Muscle of leg (tissue), 11 donors: ENCODE measurements around the gene ARL10. TPM values are rescaled to one million over a fixed set of nuclear protein-coding genes. Genes with fewer than 3 reads are reported as not detected.

Experiments
- DNase-seq: peaks from one replicate; pipeline ENCODE4 v3.0.0; 2013
- H3K27ac ChIP-seq: one replicate; pipeline ENCODE4 v1.5.1; 2013; ENCODE audit warnings: mild to moderate bottlenecking, low read length, control low read depth
- H3K27me3 ChIP-seq: one replicate; pipeline ENCODE4 v1.6.1; 2013; ENCODE audit warnings: low read length; ENCODE audit not compliant: control insufficient read depth, insufficient read depth
- H3K36me3 ChIP-seq: one replicate; pipeline ENCODE4 v1.6.1; 2013; ENCODE audit warnings: low read length; ENCODE audit not compliant: control insufficient read depth, insufficient read depth
- H3K4me1 ChIP-seq: one replicate; pipeline ENCODE4 v1.6.1; 2013; ENCODE audit warnings: low read length; ENCODE audit not compliant: control insufficient read depth, insufficient read depth
- H3K4me3 ChIP-seq: one replicate; pipeline ENCODE4 v1.5.1; 2013; ENCODE audit warnings: low read length, control low read depth
- H3K9me3 ChIP-seq: replicated peaks from 2 replicates; pipeline ENCODE4 v1.6.1; 2013; ENCODE audit warnings: low read depth, low read length; ENCODE audit not compliant: control insufficient read depth
- WGBS: methylation state at CpG from one replicate; pipeline ENCODE4 v1.1.5; 2013; ENCODE audit warnings: missing lambda C conversion rate; ENCODE audit not compliant: insufficient coverage; 5-methylcytosine and 5-hydroxymethylcytosine counted together
- polyA plus RNA-seq, 8 donors: library from polyadenylated mRNA; unstranded; fragments of 120-200 nt; gene quantifications; one replicate each; pipeline versions ENCODE4 v1.2.1 to v1.2.3, GENCODE V29; 2013; ENCODE audit warnings: inconsistent platforms in 1 of 8, low replicate concordance in 1 of 8; ENCODE audit not compliant: insufficient read length in 8 of 8, insufficient read depth in 1 of 8
- total RNA-seq: library from RNA; stranded (reverse); fragments of 120-200 nt; gene quantifications from one replicate; pipeline ENCODE4 v1.2.4, GENCODE V29; 2013

ARL10 gene
- total and polyA plus RNA-seq, 9 donors: 7.9 to 12.5 (median 9.7) TPM

GRCh38 chr5:176420972-176421544, 55.8 kb downstream of the ARL10 start:
- Histone ChIP-seq H3K4me1 (peaks cover 7% of the 10 kb centered on the region), H3K36me3 (no peaks in the 10 kb centered on the region), H3K27me3 (no peaks in the 10 kb centered on the region), H3K4me3 (no peak overlapping the region), H3K27ac (no peak overlapping the region), H3K9me3 (no peaks in the 10 kb centered on the region)
- DNase-seq: no peak
- WGBS: no CpG with 5 or more reads among the region's 2 CpGs

- WGBS: no CpG with 5 or more reads among the region's 3 CpGs
- no peaks in the 10 kb centered on the region for H3K36me3 ChIP-seq
- no peaks in the 10 kb centered on the region for H3K9me3 ChIP-seq
- H3K27me3 ChIP-seq: no peaks in the 10 kb centered on the region
- H3K27ac ChIP-seq: no peak overlapping the region
- H3K4me1 ChIP-seq: no peaks in the 10 kb centered on the region
- no peak overlapping the region for H3K4me3 ChIP-seq
- no peak for DNase-seq
These were observed 58.9 kb downstream of the ARL10 start for GRCh38 chr5:176424181-176424580.

- WGBS: no CpG with 5 or more reads among the region's 1 CpG
- Histone ChIP-seq H3K27ac (no peak overlapping the region), H3K9me3 (no peaks in the 10 kb centered on the region), H3K4me1 (no peaks in the 10 kb centered on the region), H3K27me3 (no peaks in the 10 kb centered on the region), H3K4me3 (no peak overlapping the region), H3K36me3 (no peaks in the 10 kb centered on the region)
- DNase-seq: no peak
These were observed 59.9 kb downstream of the ARL10 start for GRCh38 chr5:176425138-176425537.

GRCh38 chr5:176425791-176426190, 60.5 kb downstream of the ARL10 start:
- Histone ChIP-seq H3K36me3 (no peaks in the 10 kb centered on the region), H3K27me3 (no peaks in the 10 kb centered on the region), H3K9me3 (no peaks in the 10 kb centered on the region), H3K27ac (no peak overlapping the region), H3K4me3 (no peak overlapping the region), H3K4me1 (no peaks in the 10 kb centered on the region)
- DNase-seq: no peak
- no CpG with 5 or more reads among the region's 1 CpG for WGBS

- no peaks in the 10 kb centered on the region for H3K4me1 ChIP-seq
- WGBS: no CpG with 5 or more reads among the region's 1 CpG
These were observed 61.6 kb downstream of the ARL10 start for GRCh38 chr5:176426876-176427275.

GRCh38 chr5:176427971-176428370, 62.7 kb downstream of the ARL10 start:
- Histone ChIP-seq H3K4me3 (no peak overlapping the region), H3K9me3 (no peaks in the 10 kb centered on the region), H3K36me3 (no peaks in the 10 kb centered on the region), H3K4me1 (no peaks in the 10 kb centered on the region), H3K27ac (no peak overlapping the region), H3K27me3 (no peaks in the 10 kb centered on the region)
- WGBS: 77% methylated on average over 3 of the region's 4 CpGs
- DNase-seq: no peak

More at GRCh38 chr5:176426876-176427275, 61.6 kb downstream of the ARL10 start:
- Histone ChIP-seq H3K4me3 (no peak overlapping the region), H3K9me3 (no peaks in the 10 kb centered on the region), H3K27me3 (no peaks in the 10 kb centered on the region), H3K27ac (no peak overlapping the region), H3K36me3 (no peaks in the 10 kb centered on the region)
- no peak for DNase-seq

- no peak overlapping the region for H3K4me3 ChIP-seq
- WGBS: no CpG with 5 or more reads among the region's 4 CpGs
- H3K27ac ChIP-seq: no peak overlapping the region
- H3K36me3 ChIP-seq: no peaks in the 10 kb centered on the region
- H3K9me3 ChIP-seq: no peaks in the 10 kb centered on the region
- no peaks in the 10 kb centered on the region for H3K4me1 ChIP-seq
- no peaks in the 10 kb centered on the region for H3K27me3 ChIP-seq
- DNase-seq: no peak
These were observed 64.7 kb downstream of the ARL10 start for GRCh38 chr5:176429972-176430371.

Other genes starting within 250 kb of the ARL10 start
- 11.8 TPM for gene SIMC1, start 127.1 kb upstream of the ARL10 start, total RNA-seq
- 10 to 100 TPM; 12.7 to 20.9 (median 14.4) TPM for gene SIMC1, start 127.1 kb upstream of the ARL10 start, polyA plus RNA-seq
- 35.0 TPM for gene KIAA1191, start 3.7 kb upstream of the ARL10 start, total RNA-seq
- gene KIAA1191, start 3.7 kb upstream of the ARL10 start, polyA plus RNA-seq: 10 to 100 TPM; 59.9 to 74.6 (median 63.0) TPM
- 11.5 TPM for gene NOP16, start 23.1 kb downstream of the ARL10 start, total RNA-seq
- 10 to 100 TPM; 27.7 to 37.2 (median 32.5) TPM for gene NOP16, start 23.1 kb downstream of the ARL10 start, polyA plus RNA-seq
- 151 TPM for gene HIGD2A, start 23.3 kb downstream of the ARL10 start, total RNA-seq
- 100 to 1,000 TPM; 145 to 220 (median 181) TPM for gene HIGD2A, start 23.3 kb downstream of the ARL10 start, polyA plus RNA-seq
- 54.1 TPM for gene CLTB, start 51.1 kb downstream of the ARL10 start, total RNA-seq
- gene CLTB, start 51.1 kb downstream of the ARL10 start, polyA plus RNA-seq: 10 to 100 TPM; 50.0 to 65.8 (median 58.7) TPM
- 22.9 TPM for gene FAF2, start 82.9 kb downstream of the ARL10 start, total RNA-seq
- 10 to 100 TPM; 22.6 to 33.0 (median 27.3) TPM for gene FAF2, start 82.9 kb downstream of the ARL10 start, polyA plus RNA-seq
- gene RNF44, start 171.9 kb downstream of the ARL10 start, total RNA-seq: 9.1 TPM
- 10 to 100 TPM; 20.5 to 39.5 (median 33.0) TPM for gene RNF44, start 171.9 kb downstream of the ARL10 start, polyA plus RNA-seq
- 0.04 TPM for gene CDHR2, start 183.9 kb downstream of the ARL10 start, total RNA-seq
- gene CDHR2, start 183.9 kb downstream of the ARL10 start, polyA plus RNA-seq: 1 to 10 TPM in 3 of 8 donors, under 1 TPM in 5; 0.10 to 8.9 (median 0.22) TPM
- gene GPRIN1, start 244.7 kb downstream of the ARL10 start, total RNA-seq: 0.49 TPM
- 1 to 10 TPM in 1 of 8 donors, under 1 TPM in 7; 0.51 to 2.8 (median 0.77) TPM for gene GPRIN1, start 244.7 kb downstream of the ARL10 start, polyA plus RNA-seq